Epidermal melanocyte (primary cell): ENCODE results near the gene MEIS2.

ENCODE experiments used
- DNase-seq: peaks from one replicate; pipeline ENCODE4 v3.0.0; 2011; ENCODE audit warnings: low spot score; ENCODE audit not compliant: insufficient read length

Gene MEIS2

DNA sequence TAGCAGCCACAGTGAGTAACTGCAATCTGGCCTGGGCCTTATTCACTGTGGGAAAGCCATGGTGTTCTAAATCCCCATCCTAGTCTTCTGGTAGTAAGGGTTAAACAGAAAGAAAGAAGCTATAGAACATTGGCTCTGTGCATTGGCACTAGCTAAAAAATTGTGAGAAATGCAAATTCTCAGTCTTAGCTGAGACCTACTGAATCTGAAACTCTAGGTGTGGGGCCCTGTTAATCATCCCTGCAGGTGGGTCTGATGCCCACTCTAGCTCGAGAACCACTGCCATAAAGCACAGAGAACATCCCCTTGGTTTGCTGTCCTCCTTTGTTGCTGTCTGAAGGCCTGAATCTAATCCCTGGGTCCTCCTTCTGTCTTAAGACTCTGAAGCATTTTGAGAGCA, 59.3 kb downstream of the MEIS2 start:
- DNase-seq: no peak

DNA sequence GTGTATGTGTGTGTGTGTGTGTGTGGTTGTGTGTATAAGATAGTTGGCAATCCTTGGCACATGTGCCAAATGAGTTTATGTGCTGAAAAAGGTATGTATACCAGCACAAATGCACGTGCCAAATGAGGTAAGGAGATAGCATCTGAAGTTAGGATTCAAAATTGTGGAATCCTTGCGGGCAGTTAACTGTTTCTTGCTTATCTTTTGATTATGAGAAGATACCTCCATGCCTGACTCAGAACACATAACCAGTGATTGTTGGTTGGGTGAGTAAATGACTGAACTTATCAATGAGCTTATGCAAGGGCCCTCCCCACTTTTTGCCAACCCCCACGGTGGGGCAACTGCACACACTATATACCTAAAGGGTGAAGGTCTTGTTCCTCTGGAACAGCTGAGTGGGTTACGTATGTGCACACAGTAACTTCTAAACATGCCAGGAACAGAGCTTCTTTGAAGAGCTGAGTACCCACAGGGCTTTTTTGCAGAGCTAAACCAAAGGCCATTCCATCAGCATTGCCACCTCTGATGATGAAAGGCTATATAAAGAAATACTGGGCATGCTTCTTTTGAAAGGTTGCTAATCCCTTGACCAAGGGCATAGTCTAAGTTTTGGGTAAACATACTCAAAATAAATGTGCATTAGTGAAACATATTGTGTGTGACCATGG, 60.1 kb downstream of the MEIS2 start:
- no peak for DNase-seq

DNA sequence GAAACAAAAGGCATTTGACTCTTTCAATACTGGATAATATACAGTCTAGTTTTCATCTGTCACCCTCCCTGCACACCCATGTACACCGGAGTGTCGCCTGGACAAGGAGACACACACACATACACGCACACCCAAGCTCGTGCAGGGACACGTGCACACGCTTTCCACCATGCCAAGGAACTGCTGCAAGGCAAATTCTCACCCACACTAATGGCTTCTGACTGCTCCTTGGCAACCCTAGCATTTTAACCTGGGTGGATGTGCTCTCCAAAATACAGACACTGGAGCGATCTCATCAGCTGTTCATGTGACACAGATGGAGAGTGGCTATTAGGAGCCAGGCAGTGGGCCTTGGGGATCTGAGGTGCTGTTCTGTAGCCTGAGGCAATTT, 61.6 kb downstream of the MEIS2 start:
- DNase-seq: no peak

DNA sequence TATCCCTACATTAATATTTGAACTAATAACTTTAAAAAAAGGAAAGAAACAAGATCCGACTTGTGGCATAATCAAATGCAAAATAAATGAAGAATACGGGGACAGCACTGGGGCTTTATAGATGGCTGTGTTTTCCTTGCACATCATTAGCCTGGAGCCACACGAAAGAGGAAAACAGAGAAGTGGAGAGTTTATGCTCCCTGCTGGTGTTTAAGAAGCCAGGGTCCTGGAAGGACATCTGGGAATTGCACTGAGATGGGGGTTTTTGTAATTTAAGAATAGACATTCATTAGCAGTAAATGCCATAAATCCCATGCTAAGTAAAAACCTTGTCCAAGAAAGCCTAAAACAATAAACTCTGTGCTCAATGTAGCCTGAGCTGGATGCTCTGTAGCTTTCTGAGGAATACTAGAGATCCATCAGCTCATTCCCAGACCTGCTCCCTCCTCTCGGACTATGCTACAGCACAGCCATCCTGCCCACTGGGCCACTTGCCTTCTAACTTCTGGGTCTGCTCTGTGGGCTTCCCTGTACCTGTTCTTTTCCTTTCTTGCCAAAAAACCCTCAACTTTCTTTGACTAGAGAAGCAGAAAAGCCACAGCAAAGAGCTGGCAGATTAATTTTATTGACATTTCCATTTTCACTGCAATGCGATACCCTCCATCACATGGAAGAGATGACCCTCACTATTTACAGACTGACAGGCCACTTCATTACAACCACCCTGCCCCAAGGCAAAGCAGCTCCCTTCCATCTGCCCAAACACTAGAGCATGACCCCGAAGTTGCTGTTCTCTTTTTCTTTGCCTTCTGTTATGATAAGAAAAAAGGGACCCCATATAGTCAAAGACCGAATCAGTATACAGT, 62.3 kb downstream of the MEIS2 start:
- no peak for DNase-seq

GRCh38 chr15:37037071-37037655, 63.2 kb downstream of the MEIS2 start:
- DNase-seq: no peak

DNA sequence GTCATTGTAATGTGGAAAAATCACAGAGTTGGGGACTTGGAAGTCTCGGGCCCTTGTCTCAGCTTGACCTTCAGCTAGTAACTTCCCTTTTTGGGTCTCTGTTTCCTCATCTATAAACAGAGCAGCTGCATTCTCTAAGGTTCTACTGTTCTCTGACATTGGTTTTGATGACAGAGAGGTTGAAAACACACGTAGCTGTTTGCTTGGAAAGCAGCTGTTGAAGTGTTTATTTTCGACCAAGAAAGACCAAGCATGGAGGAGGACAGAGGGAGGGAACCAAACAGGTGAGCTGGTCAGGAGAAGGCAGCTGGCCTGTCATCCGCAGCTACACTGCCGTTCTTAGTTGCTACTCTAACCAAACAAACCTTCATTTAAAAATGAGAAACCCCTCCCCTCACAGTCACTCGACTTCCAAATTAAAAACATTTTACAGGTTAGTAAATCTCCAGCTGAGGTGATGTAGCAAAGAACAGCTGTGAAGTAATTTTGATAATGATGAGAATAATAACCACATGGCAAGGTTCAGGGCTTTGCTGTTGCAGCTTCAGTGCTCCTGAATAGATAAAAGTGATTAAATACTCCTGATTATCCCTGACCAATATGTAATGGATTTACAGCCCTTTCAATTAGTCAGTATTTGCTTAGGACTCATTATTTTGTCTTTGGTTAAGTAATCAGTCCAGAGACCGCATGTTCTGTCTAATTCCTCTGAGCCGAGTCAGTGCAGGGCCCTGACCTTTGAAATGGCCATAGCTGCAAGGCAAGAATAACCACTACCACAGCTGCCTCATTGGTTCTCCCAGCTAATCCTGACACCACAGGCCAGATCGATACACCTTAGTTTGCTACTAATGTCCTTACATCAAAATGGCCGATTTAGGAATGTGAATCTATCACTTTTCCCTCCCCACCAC, 65.3 kb downstream of the MEIS2 start:
- no peak for DNase-seq

- DNase-seq: no peak
Measured at GRCh38 chr15:37034392-37034791, 66.0 kb downstream of the MEIS2 start.

GRCh38 chr15:37032091-37032775, 68.1 kb downstream of the MEIS2 start:
- DNase-seq: no peak

DNA sequence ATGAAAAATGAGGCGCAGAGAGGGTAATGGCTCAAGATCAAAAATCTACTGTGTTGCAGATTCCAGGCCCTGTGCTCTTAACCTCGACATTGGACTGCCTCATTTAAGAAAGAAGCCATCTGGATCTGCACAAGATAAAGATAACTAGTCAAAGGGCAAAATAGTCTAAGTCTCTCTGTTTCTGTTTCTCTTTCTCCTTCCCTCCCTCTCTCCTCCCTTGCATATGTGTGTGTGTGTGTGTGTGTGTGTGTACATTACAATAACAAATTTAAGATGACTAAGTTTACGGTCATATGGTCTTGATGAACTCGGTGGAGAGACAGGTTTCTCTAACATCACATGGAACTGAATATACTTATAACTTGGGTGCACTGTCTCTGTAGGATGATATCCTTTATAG, 69.2 kb downstream of the MEIS2 start:
- no peak for DNase-seq

GRCh38 chr15:37028625-37029296, 71.6 kb downstream of the MEIS2 start:
- no peak for DNase-seq

- DNase-seq: no peak
Measured at GRCh38 chr15:37020852-37021251, 79.5 kb downstream of the MEIS2 start.

DNA sequence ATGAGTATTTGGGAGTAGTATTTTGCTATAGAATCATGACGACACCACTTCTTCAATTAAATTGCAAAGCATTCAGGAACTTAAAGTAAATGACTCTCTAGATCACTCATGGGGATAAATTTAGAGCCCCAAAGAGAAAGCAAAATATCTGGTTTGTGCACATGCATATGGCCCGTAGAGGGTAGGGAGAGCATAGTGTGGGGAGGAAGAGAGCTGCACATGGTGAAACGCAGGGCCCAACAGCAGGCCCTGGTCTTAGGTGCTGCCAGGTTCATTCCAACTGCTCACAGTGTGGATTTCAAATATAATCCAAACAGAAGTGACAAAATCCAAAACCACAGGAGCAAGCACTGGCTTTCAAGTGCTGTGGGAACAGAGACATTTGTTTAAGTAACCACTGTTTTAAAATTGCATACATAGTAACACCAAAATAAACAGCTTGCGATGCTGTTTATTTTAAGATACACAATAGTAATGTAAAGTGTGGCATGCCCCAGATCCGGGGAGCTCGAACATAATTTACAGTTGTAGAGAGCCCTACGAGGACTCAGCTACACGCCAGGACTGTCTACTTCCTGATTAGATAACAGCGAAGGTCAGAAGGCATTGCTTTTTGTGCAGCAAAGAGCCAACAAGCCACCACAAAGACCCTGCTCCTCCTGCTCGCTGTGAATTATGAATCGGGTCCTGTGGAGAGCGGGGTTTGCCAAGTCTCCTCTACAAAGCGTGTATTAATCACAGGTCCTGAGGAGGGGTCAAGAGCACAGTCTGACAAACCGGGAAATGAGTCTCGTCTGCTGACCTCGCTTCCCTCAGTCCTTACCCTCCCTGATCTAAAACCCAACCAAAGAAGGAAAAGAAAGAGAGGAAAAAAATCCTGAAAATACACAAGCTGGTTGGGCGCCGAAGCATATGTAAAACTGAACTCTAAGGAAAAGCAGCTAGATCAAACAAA, 80.6 kb downstream of the MEIS2 start:
- DNase-seq: no peak

DNA sequence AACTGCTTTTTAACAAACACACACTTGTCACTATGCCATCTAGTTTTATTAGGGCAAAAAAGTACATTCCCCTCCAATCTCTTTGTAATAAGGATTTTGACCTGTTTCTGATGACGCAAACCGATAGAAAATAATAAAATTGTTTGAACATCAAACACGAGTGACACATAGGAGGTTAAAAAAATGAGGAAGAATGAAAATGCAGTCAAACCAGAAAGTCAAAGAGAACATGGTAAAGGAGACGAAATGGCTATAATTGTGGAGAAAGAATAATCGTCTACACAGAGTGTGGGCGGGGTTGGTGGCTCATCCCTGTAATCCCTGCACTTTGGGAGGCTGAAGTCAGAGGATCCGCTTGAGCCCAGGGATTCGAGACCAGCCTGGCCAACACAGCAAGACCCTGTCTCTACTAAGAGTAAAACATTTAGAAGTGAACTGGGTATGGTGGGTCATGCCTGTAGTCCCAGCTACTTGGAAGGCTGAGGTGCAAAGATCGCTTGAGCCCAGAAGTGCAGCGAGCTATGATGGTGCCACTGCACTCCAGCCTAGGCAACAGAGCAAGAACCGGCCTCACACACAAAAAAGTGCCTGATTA, 83.2 kb downstream of the MEIS2 start:
- no peak for DNase-seq

DNA sequence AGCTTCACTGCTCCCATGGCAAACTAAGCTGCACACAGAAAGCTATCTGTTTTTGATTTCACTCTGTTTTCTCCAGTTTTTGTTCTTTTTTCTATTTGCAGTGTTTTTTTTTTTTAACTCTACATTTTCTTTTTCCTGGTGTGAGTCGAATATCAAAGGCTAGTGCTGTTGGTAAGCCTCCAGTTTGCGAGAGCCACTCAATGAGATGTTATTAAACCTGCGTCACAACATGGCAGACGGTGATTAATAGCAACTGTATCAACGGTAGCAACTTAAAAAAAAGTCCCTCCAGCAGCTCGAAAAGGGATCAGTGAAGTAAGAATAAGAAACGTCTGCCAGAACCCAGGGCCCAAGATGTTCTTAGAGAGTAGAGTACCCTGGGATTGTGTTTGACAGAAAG, 84.1 kb downstream of the MEIS2 start:
- DNase-seq: no peak

DNA sequence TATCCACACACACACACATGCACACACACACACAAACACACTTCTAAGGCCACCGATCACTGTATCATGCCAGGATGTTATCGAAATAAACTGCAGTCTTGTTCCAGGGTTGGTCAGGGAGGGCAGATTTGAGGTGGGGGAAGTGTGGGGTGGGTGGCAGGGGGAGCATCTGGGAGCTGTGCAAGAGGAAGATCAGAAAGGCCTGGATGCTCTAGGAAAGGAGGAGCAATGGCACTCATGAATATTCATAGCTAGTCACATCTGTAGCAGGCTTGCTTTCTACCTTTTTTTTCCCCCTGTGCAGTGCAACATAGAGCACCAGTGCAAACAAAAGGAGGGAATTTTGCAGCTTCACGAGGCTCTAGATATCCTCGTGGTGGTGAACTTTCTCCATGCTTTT, 84.9 kb downstream of the MEIS2 start:
- DNase-seq: no peak

DNA sequence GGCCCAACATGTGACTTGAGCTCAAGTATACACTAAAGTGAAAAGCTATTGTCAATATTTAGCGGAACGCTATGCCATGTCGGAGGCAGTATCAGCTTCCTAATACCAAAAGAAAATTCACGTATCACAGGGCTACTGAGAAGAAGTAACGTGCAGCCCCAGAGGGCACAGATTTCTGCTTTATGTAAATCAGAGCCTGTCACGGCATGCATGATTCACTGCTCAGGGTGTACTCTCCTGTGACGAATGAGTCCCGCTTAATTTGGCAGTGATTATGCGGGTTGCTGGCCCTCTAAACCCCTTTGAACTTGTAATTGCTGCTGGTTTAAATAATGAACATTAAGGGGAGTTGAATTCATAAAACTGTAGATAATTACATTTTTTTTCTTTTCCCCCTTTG, 85.3 kb downstream of the MEIS2 start:
- DNase-seq: no peak

GRCh38 chr15:37014566-37014965, 85.8 kb downstream of the MEIS2 start:
- no peak for DNase-seq

GRCh38 chr15:37014137-37014536, 86.2 kb downstream of the MEIS2 start:
- no peak for DNase-seq

DNA sequence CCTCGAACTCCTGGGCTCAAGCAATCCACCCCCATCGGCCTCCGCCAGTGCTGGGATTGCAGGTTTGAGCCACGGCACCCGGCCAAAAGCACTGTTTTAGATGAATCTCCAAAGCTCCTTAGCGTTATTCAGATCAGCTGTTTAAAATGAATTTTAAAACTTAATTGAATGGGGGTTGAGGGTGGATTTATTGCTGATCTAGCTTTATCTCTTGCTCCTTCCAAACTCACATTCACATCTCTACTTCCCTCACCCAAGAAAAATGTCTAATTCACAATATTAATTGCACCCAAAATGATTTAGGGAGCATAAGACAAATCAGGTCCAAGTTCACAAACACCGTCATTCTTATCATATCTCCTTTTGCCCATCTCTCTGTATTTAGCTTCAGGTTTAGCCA, 89.8 kb downstream of the MEIS2 start:
- no peak for DNase-seq
